WERI-Rb-1 (cell line): ENCODE data around the gene SDK2.

ENCODE experiments used
- DNase-seq: peaks from one replicate; pipeline ENCODE4 v3.0.0-alpha.2; 2020
- H3K27ac ChIP-seq: fragments of 250-450 bp; sonication (Bioruptor Pico); 2 replicates; pipeline ENCODE4 v1.5.1; 2020; ENCODE audit warnings: mild to moderate bottlenecking, moderate library complexity
- H3K27me3 ChIP-seq: fragments of 250-450 bp; sonication (Bioruptor Pico); 2 replicates; pipeline ENCODE4 v1.5.1; 2021; ENCODE audit warnings: mild to moderate bottlenecking, low read depth, moderate library complexity; ENCODE audit not compliant: insufficient read depth, severe bottlenecking
- H3K36me3 ChIP-seq: fragments of 250-450 bp; sonication (Bioruptor Pico); 2 replicates; pipeline ENCODE4 v1.5.1; 2020; ENCODE audit warnings: mild to moderate bottlenecking, moderate library complexity
- H3K4me3 ChIP-seq: 2 replicates; pipeline ENCODE4 v1.5.1; 2011; ENCODE audit warnings: low read depth, mild to moderate bottlenecking, control low read depth, low read length
- H3K9me3 ChIP-seq: fragments of 250-450 bp; sonication (Bioruptor Pico); 2 replicates; pipeline ENCODE4 v1.5.1; 2021; ENCODE audit warnings: mild to moderate bottlenecking, moderate library complexity; ENCODE audit not compliant: severe bottlenecking
- TF ChIP-seq, protein P1 (sequence below): IDR thresholded peaks from 2 replicates; pipeline ENCODE4 v1.5.1; 2011; ENCODE audit warnings: low read depth, mild to moderate bottlenecking, control low read depth, inconsistent platforms, low read length

SDK2 gene

GRCh38 chr17:73552300-73553048 is 91.8 kb downstream of the SDK2 start:
- H3K9me3 ChIP-seq, result peaks cover 5% of the 10 kb centered on the region
- peaks cover 3% of the 10 kb centered on the region for H3K36me3 ChIP-seq
- H3K27ac ChIP-seq, result no peak overlapping the region; the same call in 1 of the 2 replicates
- H3K27me3 ChIP-seq, result no peaks in the 10 kb centered on the region
- H3K4me3 ChIP-seq, result no peak overlapping the region
- TF ChIP-seq, protein P1, sequence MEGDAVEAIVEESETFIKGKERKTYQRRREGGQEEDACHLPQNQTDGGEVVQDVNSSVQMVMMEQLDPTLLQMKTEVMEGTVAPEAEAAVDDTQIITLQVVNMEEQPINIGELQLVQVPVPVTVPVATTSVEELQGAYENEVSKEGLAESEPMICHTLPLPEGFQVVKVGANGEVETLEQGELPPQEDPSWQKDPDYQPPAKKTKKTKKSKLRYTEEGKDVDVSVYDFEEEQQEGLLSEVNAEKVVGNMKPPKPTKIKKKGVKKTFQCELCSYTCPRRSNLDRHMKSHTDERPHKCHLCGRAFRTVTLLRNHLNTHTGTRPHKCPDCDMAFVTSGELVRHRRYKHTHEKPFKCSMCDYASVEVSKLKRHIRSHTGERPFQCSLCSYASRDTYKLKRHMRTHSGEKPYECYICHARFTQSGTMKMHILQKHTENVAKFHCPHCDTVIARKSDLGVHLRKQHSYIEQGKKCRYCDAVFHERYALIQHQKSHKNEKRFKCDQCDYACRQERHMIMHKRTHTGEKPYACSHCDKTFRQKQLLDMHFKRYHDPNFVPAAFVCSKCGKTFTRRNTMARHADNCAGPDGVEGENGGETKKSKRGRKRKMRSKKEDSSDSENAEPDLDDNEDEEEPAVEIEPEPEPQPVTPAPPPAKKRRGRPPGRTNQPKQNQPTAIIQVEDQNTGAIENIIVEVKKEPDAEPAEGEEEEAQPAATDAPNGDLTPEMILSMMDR, result no peak
- DNase-seq, result no peak

GRCh38 chr17:73551759-73552158 is 92.5 kb downstream of the SDK2 start:
- H3K4me3 ChIP-seq, result no peak overlapping the region
- TF ChIP-seq, protein P1, result no peak
- peaks cover 5% of the 10 kb centered on the region for H3K9me3 ChIP-seq
- H3K27ac ChIP-seq, result peak overlapping the region; percentile 9
- H3K27me3 ChIP-seq, result no peaks in the 10 kb centered on the region
- H3K36me3 ChIP-seq, result peaks cover 3% of the 10 kb centered on the region; the same call in 1 of the 2 replicates
- DNase-seq, result peak; percentile 66

- no peaks in the 10 kb centered on the region for H3K27me3 ChIP-seq
- DNase-seq, result no peak
- H3K4me3 ChIP-seq, result no peak overlapping the region
- H3K27ac ChIP-seq, result peak overlapping the region; percentile 9; the same call in 1 of the 2 replicates
- peaks cover 5% of the 10 kb centered on the region for H3K9me3 ChIP-seq
- H3K36me3 ChIP-seq, result peaks cover 3% of the 10 kb centered on the region; the same call in 1 of the 2 replicates
- TF ChIP-seq, protein P1, result no peak
Observed at GRCh38 chr17:73551144-73551543, 93.1 kb downstream of the SDK2 start.

GRCh38 chr17:73550556-73550955 is 93.7 kb downstream of the SDK2 start:
- no peak overlapping the region for H3K27ac ChIP-seq
- TF ChIP-seq, protein P1, result no peak
- peaks cover 5% of the 10 kb centered on the region for H3K9me3 ChIP-seq
- peaks cover 3% of the 10 kb centered on the region; the same call in 1 of the 2 replicates for H3K36me3 ChIP-seq
- no peak for DNase-seq
- no peak overlapping the region for H3K4me3 ChIP-seq
- H3K27me3 ChIP-seq, result no peaks in the 10 kb centered on the region

GRCh38 chr17:73549841-73550430 is 94.3 kb downstream of the SDK2 start:
- peaks cover 3% of the 10 kb centered on the region; the same call in 1 of the 2 replicates for H3K36me3 ChIP-seq
- peaks cover 5% of the 10 kb centered on the region for H3K9me3 ChIP-seq
- H3K4me3 ChIP-seq, result no peak overlapping the region
- DNase-seq, result no peak
- H3K27ac ChIP-seq, result no peak overlapping the region
- TF ChIP-seq, protein P1, result no peak
- no peaks in the 10 kb centered on the region for H3K27me3 ChIP-seq
